Upper lobe of left lung (tissue), 4 donors: Measurements from ENCODE around the gene PAX2.

ENCODE experiments used
- POLR2A ChIP-seq, 4 donors: fragments of 450-650 bp; IDR thresholded peaks; one replicate each; pipeline ENCODE4 v1.5.1; 2016 to 2017; ENCODE audit warnings: antibody characterized with exemption in 4 of 4, mild to moderate bottlenecking in 2 of 4
- POLR2AphosphoS5 ChIP-seq, 2 donors: sonication (generic); formaldehyde crosslinking; IDR thresholded peaks; one replicate each; pipeline ENCODE4 v1.5.1; 2017; ENCODE audit warnings: antibody characterized with exemption in 2 of 2

DNA sequence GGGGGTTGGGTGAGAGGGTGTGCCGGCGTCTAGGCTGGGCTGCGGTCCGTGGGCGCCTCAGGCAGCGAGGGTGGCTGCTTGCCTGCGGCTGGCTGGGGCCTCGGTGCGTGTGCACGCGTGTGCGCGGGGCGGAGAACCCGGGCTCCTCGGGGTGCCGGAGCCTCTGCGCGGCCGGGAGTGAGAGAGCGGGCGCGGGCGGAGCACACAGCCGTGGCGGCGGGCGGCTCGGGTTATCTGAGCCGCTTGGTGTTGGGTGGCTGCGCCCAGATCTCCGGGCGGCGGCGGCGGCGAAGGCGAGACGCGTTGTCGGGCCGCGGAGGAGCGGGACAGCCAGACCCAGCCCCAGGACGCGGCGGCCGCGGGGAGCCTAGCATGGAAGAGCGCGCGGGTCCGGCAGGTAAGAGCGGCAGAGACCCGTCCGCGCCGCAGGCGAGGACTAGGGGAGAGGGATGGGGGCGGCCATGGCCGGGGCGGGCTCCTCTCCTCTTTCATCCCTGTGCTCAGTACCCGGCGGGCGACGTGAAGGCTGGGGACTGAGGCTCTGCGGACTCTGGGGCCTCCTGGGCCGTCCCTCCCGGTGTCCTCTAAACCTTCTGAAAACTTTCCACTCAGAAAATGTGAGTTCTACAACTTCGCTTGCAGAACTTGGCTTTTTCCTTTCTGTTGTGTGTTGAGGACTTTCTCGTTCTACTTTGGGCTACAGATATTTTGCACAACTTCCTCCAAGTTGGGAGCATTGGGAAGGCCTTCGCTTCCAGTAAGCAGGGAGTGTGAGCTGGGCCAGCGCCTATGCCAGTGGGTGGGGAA lies 9.8 kb upstream of the PAX2 start:
- no peak for TF ChIP-seq POLR2A (IDR thresholded peaks at IDR 0.05)
- no peak for TF ChIP-seq POLR2AphosphoS5 (IDR thresholded peaks at IDR 0.05)
